ENCODE results near the gene FGF18. TPM values are rescaled to one million over a fixed set of nuclear protein-coding genes. Genes with fewer than 3 reads are reported as not detected.
A peak's percentile ranks its signal among the peaks of the same experiment; 100 is the strongest.

Gene FGF18
- total RNA-seq, 1 donor from 2014 or later = 1.2 TPM

DNA sequence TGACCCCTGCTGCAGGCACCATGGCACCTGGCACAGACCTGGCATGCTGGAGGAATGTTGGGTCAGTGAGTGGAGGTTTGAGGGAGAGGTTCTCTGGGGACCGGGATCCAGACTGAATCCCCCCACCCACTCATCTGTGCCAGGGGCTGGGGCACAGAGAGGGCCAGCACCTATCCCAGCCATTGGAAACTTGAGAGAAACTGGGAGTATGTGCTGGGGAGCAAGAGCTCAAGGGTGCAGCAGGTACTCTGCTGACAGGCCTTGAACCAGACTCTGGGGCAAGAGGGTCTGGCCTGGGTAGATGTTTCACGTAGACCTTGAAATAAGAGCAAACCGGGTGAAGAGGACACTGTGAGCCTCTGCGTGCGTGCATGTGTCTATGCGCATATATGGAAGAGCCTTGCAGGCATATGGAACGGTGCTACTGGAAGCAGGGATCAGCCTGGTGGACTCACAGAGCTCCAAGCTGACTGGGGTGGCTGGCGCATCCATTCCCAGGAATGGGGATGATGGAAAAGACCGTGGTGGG, 8.8 kb downstream of the FGF18 start:
- Histone ChIP-seq H3K27me3 (ENCODE audit: insufficient read depth, low read length) (no peaks in the 10 kb centered on the region), H3K27ac (ENCODE audit: low read depth, low read length) (no peak overlapping the region), H4K20me1 (ENCODE audit: insufficient read depth, low read length) (no peaks in the 10 kb centered on the region), H3K4me3 (ENCODE audit: insufficient read depth, low read depth, low read length) (no peak overlapping the region), H3K9me3 (ENCODE audit: insufficient read depth, low read depth, low read length) (no peaks in the 10 kb centered on the region), H3K79me2 (ENCODE audit: insufficient read depth, low read length) (no peaks in the 10 kb centered on the region), H2AFZ (ENCODE audit: low read depth, low read length) (no peak overlapping the region), H3K9ac (ENCODE audit: low read length) (no peak overlapping the region), H3K4me2 (ENCODE audit: low read length) (no peak overlapping the region), H3K4me1 (ENCODE audit: insufficient read depth, low read length) (no peaks in the 10 kb centered on the region), H3K36me3 (ENCODE audit: insufficient read depth, low read length) (no peaks in the 10 kb centered on the region)
- FAIRE-seq (no peak), DNase-seq (ENCODE audit: low read depth) (no peak)
- peaks cover 15% of the 10 kb centered on the region for H3K27me3 Mint-ChIP-seq (ENCODE audit: low read depth, unreplicated experiment)
- TF ChIP-seq, protein P1, sequence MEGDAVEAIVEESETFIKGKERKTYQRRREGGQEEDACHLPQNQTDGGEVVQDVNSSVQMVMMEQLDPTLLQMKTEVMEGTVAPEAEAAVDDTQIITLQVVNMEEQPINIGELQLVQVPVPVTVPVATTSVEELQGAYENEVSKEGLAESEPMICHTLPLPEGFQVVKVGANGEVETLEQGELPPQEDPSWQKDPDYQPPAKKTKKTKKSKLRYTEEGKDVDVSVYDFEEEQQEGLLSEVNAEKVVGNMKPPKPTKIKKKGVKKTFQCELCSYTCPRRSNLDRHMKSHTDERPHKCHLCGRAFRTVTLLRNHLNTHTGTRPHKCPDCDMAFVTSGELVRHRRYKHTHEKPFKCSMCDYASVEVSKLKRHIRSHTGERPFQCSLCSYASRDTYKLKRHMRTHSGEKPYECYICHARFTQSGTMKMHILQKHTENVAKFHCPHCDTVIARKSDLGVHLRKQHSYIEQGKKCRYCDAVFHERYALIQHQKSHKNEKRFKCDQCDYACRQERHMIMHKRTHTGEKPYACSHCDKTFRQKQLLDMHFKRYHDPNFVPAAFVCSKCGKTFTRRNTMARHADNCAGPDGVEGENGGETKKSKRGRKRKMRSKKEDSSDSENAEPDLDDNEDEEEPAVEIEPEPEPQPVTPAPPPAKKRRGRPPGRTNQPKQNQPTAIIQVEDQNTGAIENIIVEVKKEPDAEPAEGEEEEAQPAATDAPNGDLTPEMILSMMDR (IDR thresholded peaks at IDR 0.05; ENCODE audit: insufficient read depth, low read depth, low read length) = no peak
- TF ChIP-seq EZH2 (IDR thresholded peaks at IDR 0.05; ENCODE audit: insufficient read depth, low read length) = no peak
- H3K27ac Mint-ChIP-seq (ENCODE audit: unreplicated experiment) = no peak overlapping the region
- no peaks in the 10 kb centered on the region for H3K4me1 Mint-ChIP-seq (ENCODE audit: low read depth, unreplicated experiment)
- peaks cover 5% of the 10 kb centered on the region for H3K36me3 Mint-ChIP-seq (ENCODE audit: low read depth, unreplicated experiment)
- H3K9me3 Mint-ChIP-seq (ENCODE audit: unreplicated experiment) = peaks cover 2% of the 10 kb centered on the region
- no peak overlapping the region for H3K4me3 Mint-ChIP-seq (ENCODE audit: unreplicated experiment)

DNA sequence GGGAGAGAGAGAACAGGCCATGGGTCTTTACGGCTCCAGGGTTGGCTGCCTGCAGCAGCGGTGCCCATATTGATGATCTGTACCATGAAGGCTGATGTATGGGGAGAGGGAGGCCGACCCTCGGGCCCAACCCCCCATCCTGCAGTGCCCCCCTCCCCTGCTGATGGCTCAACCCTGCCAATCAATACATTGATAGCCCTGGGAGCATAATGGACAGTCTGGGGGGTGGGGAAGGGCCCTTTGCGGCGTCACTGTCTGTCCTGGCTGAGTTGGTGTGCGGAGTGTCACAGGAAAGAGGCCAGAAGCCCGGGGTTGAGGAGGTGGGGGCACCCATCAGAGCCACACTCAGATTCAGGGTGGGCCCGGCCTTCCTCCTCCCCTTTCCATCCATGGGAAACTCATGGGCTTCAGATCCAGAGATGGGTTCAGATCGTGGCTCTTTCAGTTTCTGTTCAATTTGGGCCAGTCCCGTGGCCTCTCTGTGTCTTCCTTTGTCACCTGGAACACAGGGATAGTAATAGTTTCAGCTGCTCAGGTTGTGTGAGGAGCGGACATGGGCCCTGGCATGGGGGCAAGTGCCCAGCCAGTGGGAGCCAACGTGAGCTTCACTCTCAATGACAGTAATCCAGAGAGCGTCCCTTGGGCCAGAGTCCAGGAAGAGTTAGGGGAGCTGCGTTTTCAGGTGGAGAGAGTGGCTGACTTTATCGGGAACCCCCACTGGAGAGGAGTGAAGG, 9.5 kb downstream of the FGF18 start:
- Histone ChIP-seq H3K27ac (ENCODE audit: low read depth, low read length) (no peak overlapping the region), H3K4me1 (ENCODE audit: insufficient read depth, low read length) (no peaks in the 10 kb centered on the region), H2AFZ (ENCODE audit: low read depth, low read length) (no peak overlapping the region), H3K27me3 (ENCODE audit: insufficient read depth, low read length) (no peaks in the 10 kb centered on the region), H3K9ac (ENCODE audit: low read length) (no peak overlapping the region), H4K20me1 (ENCODE audit: insufficient read depth, low read length) (no peaks in the 10 kb centered on the region), H3K79me2 (ENCODE audit: insufficient read depth, low read length) (no peaks in the 10 kb centered on the region), H3K4me3 (ENCODE audit: insufficient read depth, low read depth, low read length) (no peak overlapping the region), H3K9me3 (ENCODE audit: insufficient read depth, low read depth, low read length) (no peaks in the 10 kb centered on the region), H3K4me2 (ENCODE audit: low read length) (no peak overlapping the region), H3K36me3 (ENCODE audit: insufficient read depth, low read length) (no peaks in the 10 kb centered on the region)
- peaks cover 2% of the 10 kb centered on the region for H3K9me3 Mint-ChIP-seq (ENCODE audit: unreplicated experiment)
- no peak for FAIRE-seq
- peaks cover 5% of the 10 kb centered on the region for H3K36me3 Mint-ChIP-seq (ENCODE audit: low read depth, unreplicated experiment)
- no peak for DNase-seq (ENCODE audit: low read depth)
- peaks cover 15% of the 10 kb centered on the region for H3K27me3 Mint-ChIP-seq (ENCODE audit: low read depth, unreplicated experiment)
- H3K4me1 Mint-ChIP-seq (ENCODE audit: low read depth, unreplicated experiment) = no peaks in the 10 kb centered on the region
- TF ChIP-seq, protein P1 (IDR thresholded peaks at IDR 0.05; ENCODE audit: insufficient read depth, low read depth, low read length) = no peak
- no peak overlapping the region for H3K27ac Mint-ChIP-seq (ENCODE audit: unreplicated experiment)
- no peak overlapping the region for H3K4me3 Mint-ChIP-seq (ENCODE audit: unreplicated experiment)

DNA sequence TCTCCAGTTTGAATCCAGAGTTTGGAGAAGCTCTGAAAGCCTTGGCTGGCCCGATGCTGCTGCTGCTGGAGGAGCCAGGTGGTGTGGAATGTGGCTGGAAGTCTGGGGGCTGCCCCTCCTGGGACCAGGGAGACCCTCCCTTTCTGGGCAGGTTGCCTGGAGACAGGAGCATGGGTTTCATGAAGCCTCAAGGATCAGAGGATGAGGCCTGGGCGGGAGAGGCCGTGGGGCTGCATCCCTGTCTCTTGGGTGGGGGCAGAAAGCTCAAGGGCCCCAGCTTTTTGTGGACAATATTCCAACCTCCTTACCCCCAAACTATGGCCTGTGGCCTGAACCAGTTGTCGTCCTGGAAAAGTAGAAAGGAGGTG, 10.1 kb downstream of the FGF18 start:
- no peak for FAIRE-seq

More for the DNA sequence above, 10.1 kb downstream of the FGF18 start:
- no peak for TF ChIP-seq EZH2 (IDR thresholded peaks at IDR 0.05; ENCODE audit: insufficient read depth, low read length)
- TF ChIP-seq, protein P1 (IDR thresholded peaks at IDR 0.05; ENCODE audit: insufficient read depth, low read depth, low read length) = no peak
- Histone ChIP-seq H2AFZ (ENCODE audit: low read depth, low read length) (no peak overlapping the region), H4K20me1 (ENCODE audit: insufficient read depth, low read length) (no peaks in the 10 kb centered on the region), H3K9ac (ENCODE audit: low read length) (no peak overlapping the region), H3K9me3 (ENCODE audit: insufficient read depth, low read depth, low read length) (no peaks in the 10 kb centered on the region), H3K27me3 (ENCODE audit: insufficient read depth, low read length) (no peaks in the 10 kb centered on the region), H3K79me2 (ENCODE audit: insufficient read depth, low read length) (no peaks in the 10 kb centered on the region), H3K4me3 (ENCODE audit: insufficient read depth, low read depth, low read length) (no peak overlapping the region), H3K4me1 (ENCODE audit: insufficient read depth, low read length) (no peaks in the 10 kb centered on the region), H3K36me3 (ENCODE audit: insufficient read depth, low read length) (no peaks in the 10 kb centered on the region), H3K27ac (ENCODE audit: low read depth, low read length) (no peak overlapping the region), H3K4me2 (ENCODE audit: low read length) (no peak overlapping the region)
- no peak for DNase-seq (ENCODE audit: low read depth)
- Mint-ChIP-seq H3K4me3 (ENCODE audit: unreplicated experiment) (peak overlapping the region; percentile 8), H3K27ac (ENCODE audit: unreplicated experiment) (no peak overlapping the region), H3K4me1 (ENCODE audit: low read depth, unreplicated experiment) (no peaks in the 10 kb centered on the region), H3K9me3 (ENCODE audit: unreplicated experiment) (peaks cover 2% of the 10 kb centered on the region), H3K27me3 (ENCODE audit: low read depth, unreplicated experiment) (peaks cover 15% of the 10 kb centered on the region), H3K36me3 (ENCODE audit: low read depth, unreplicated experiment) (peaks cover 8% of the 10 kb centered on the region)
